GM12878 (cell line): ENCODE results near the gene TCF4. TPM values are rescaled to one million over a fixed set of nuclear protein-coding genes. Genes with fewer than 3 reads are reported as not detected.

ENCODE experiments used
- ATAC-seq: fragments of 200-7000 bp; cut with Tn5 transposase; 3 replicates; pipeline ENCODE4 v1.9.1; 2020; ENCODE audit warnings: mild to moderate bottlenecking, moderate library complexity
- BruUV-seq: library from RNA; stranded (reverse); fragments of 400-500 nt; replicated peaks from 2 replicates; lab custom pipeline; 2021; lab: Mats Ljungman, UMichigan
- CTCF ChIA-PET: fragments of 300-600 bp; sonication (Branson Sonifier 250); formaldehyde crosslinking; extraction: SDS; loops from one replicate; lab custom pipeline; 2021; ENCODE audit warnings: inconsistent platforms; lab: Yijun Ruan, JAX
- POLR2A ChIA-PET: fragments of 350-600 bp; formaldehyde crosslinking; extraction: SDS; loops from one replicate; lab custom pipeline; 2021; ENCODE audit warnings: inconsistent platforms; lab: Charles Lee
- RAD21 ChIA-PET: fragments of 300-600 bp; sonication (Branson Sonifier 250); formaldehyde crosslinking; loops from one replicate; lab custom pipeline; 2023; ENCODE audit warnings: antibody characterized with exemption; ENCODE audit not compliant: unreplicated experiment; lab: Charles Lee
- SMC1A ChIA-PET: fragments of 300-600 bp; sonication (Branson Sonifier 250); formaldehyde crosslinking; loops from one replicate; lab custom pipeline; 2023; ENCODE audit not compliant: unreplicated experiment, uncharacterized antibody; lab: Charles Lee
- DNase-seq: peaks from one replicate; pipeline ENCODE4 v3.0.0-alpha.2; 2011; ENCODE audit warnings: low read depth, low spot score
- FAIRE-seq: peaks from 3 replicates; lab custom pipeline; 2011; peaks lifted over from hg19 to GRCh38; lab: Jason Lieb, UNC
- H2AFZ ChIP-seq: 2 replicates; pipeline ENCODE4 v1.6.0; 2011; ENCODE audit warnings: low read depth, low read length, control low read depth; ENCODE audit not compliant: control insufficient read depth
- H3K27ac ChIP-seq: 2 replicates; pipeline ENCODE4 v1.5.1; 2011; ENCODE audit warnings: control low read depth; ENCODE audit not compliant: control insufficient read depth, insufficient read depth
- H3K27me3 ChIP-seq, 2 experiments: replicated peaks in 1 of 2; 2 replicates each; pipeline versions ENCODE4 v1.6.0 to v1.6.1; 2011; ENCODE audit warnings: low read length in 1 of 2; ENCODE audit not compliant: control insufficient read depth in 2 of 2, insufficient read depth in 2 of 2
- H3K36me3 ChIP-seq, 2 experiments: 2 replicates each; pipeline ENCODE4 v1.5.1; 2011; ENCODE audit warnings: low read length in 1 of 2; ENCODE audit not compliant: control insufficient read depth in 2 of 2, insufficient read depth in 2 of 2
- H3K4me1 ChIP-seq: 2 replicates; pipeline ENCODE4 v1.6.1; 2011; ENCODE audit warnings: mild to moderate bottlenecking, low read length, moderate library complexity, mixed read lengths; ENCODE audit not compliant: control insufficient read depth, insufficient read depth
- H3K4me2 ChIP-seq: 2 replicates; pipeline ENCODE4 v1.6.0; 2011; ENCODE audit warnings: control low read depth; ENCODE audit not compliant: control insufficient read depth, insufficient read depth
- H3K4me3 ChIP-seq: fragments of 200-600 bp; sonication (generic); 2 replicates; pipeline ENCODE4 v1.5.1; 2016
- H3K79me2 ChIP-seq: 2 replicates; pipeline ENCODE4 v1.6.0; 2011; ENCODE audit warnings: low read length; ENCODE audit not compliant: control insufficient read depth, insufficient read depth
- H3K9ac ChIP-seq: 2 replicates; pipeline ENCODE4 v1.8.0; 2011; ENCODE audit warnings: low read length, control low read depth, mixed read lengths; ENCODE audit not compliant: control insufficient read depth, insufficient read depth
- H3K9me3 ChIP-seq: replicated peaks from 3 replicates; pipeline ENCODE4 v1.5.1; 2011; ENCODE audit warnings: mild to moderate bottlenecking, low read length; ENCODE audit not compliant: control insufficient read depth, insufficient read depth
- H4K20me1 ChIP-seq: 2 replicates; pipeline ENCODE4 v1.6.0; 2011; ENCODE audit not compliant: control insufficient read depth, insufficient read depth
- BACH1 ChIP-seq: fragments of 450-650 bp; IDR thresholded peaks from 2 replicates; pipeline ENCODE4 v1.6.1; 2017; ENCODE audit warnings: mild to moderate bottlenecking, borderline replicate concordance
- CEBPB ChIP-seq, 2 experiments: fragments of 150-350 bp in 1 of 2; IDR thresholded peaks; 2 replicates each; pipeline ENCODE4 v1.6.1; 2012 to 2014; ENCODE audit warnings: low read depth in 2 of 2, low read length in 2 of 2, borderline replicate concordance in 1 of 2, inconsistent platforms in 1 of 2
- CHD4 ChIP-seq: fragments of 200-600 bp; sonication (generic); IDR thresholded peaks from 2 replicates; pipeline ENCODE4 v1.6.1; 2016; ENCODE audit warnings: mild to moderate bottlenecking
- GABPA ChIP-seq: IDR thresholded peaks from 2 replicates; pipeline ENCODE4 v1.6.1; 2014; ENCODE audit warnings: antibody characterized with exemption, low read depth, mild to moderate bottlenecking, inconsistent platforms
- IKZF1 ChIP-seq: fragments of 450-650 bp; conservative IDR thresholded peaks from 2 replicates; pipeline ENCODE4 v1.6.1; 2017; ENCODE audit warnings: antibody characterized with exemption, mild to moderate bottlenecking
- NFYA ChIP-seq: IDR thresholded peaks from 2 replicates; pipeline ENCODE4 v1.6.1; 2011; ENCODE audit warnings: low read depth, mild to moderate bottlenecking, low read length, improper control_type of control experiment, borderline replicate concordance
- RELB ChIP-seq: fragments of 450-650 bp; IDR thresholded peaks from 2 replicates; pipeline ENCODE4 v1.6.1; 2017; ENCODE audit warnings: low read depth, mild to moderate bottlenecking, moderate library complexity
- WGBS: methylation state at CpG from one replicate; pipeline ENCODE4 v1.1.6; 2016; ENCODE audit warnings: low lambda C conversion rate; ENCODE audit not compliant: insufficient replicate concordance, insufficient coverage; ENCODE audit errors: missing lambda C conversion rate; 5-methylcytosine and 5-hydroxymethylcytosine counted together
- in situ Hi-C: fragments of 300-500 bp; cut with MboI; formaldehyde crosslinking; loops from 9 replicates; pipeline ENCODE4 v1.14.3; 2018; ENCODE audit warnings: mixed read lengths
- intact Hi-C: fragments of 100-400 bp; cut with micrococcal nuclease; formaldehyde crosslinking; loops from one replicate; pipeline ENCODE4 v1.14.2; 2022; ENCODE audit not compliant: unreplicated experiment
- polyA plus RNA-seq, 11 experiments: library from polyadenylated mRNA; depleted of rRNA in 4 of 11; unstranded in 6 of 11; stranded (reverse) in 5 of 11; fragments of >200 nt; fragmentation: Nextera tagmentation in 4 of 11; fragmentation: Illumina TruSeq in 1 of 11; extraction: Ambion mirVana in 4 of 11; extraction: Trizol in 1 of 11; gene quantifications; 1 replicate in 1 of 11; 2 replicates in 10 of 11; pipeline versions ENCODE4 v1.2.1 to v1.2.3, GENCODE V29; 2011 to 2016; ENCODE audit warnings: inconsistent platforms in 2 of 11, missing spikeins in 2 of 11, low read depth in 1 of 11
- total RNA-seq, 4 experiments: library from RNA; depleted of rRNA in 3 of 4; stranded (reverse); fragments of >200 nt in 3 of 4; fragmentation: Illumina TruSeq in 1 of 4; extraction: Trizol in 1 of 4; gene quantifications; 2 replicates each; pipeline versions ENCODE4 v1.2.1 to v1.2.3, GENCODE V29; 2013 to 2021
- TF ChIP-seq, protein P1 (sequence below): fragments of 450-650 bp; IDR thresholded peaks from 2 replicates; pipeline ENCODE4 v1.6.1; 2018; ENCODE audit warnings: mild to moderate bottlenecking, low read depth, moderate library complexity; ENCODE audit not compliant: partially characterized antibody
- TF ChIP-seq, protein P2 (sequence below): fragments of 450-650 bp; IDR thresholded peaks from 2 replicates; pipeline ENCODE4 v1.6.1; 2017; ENCODE audit warnings: borderline replicate concordance

Gene TCF4
- total and polyA plus RNA-seq, 10 of the 15 experiments (the other 5 are each of a cell fraction or from before 2014, with no cell fraction given) = 15.2 to 94.0 (median 31.5) TPM

DNA sequence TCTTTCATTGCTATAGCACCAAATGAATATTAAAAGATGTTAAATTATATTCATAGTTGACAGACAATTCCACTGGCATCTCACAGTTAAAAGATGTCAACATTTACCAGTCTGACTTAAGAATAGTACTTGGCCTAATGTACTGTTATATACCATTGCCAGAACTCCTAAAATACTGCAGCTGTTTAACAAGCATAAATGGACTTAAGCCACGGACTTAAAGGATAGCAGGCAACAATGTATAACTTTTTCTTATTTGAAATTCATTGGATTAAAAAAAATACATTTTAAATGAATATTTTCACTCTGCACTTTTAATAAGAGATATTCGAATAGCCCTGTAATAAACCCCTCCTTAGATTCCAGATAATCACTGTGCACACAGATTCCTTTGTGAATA lies 3.8 kb downstream of the TCF4 start:
- CTCF ChIA-PET = no interaction called here
- no peak for TF ChIP-seq RELB
- TF ChIP-seq, protein P1, sequence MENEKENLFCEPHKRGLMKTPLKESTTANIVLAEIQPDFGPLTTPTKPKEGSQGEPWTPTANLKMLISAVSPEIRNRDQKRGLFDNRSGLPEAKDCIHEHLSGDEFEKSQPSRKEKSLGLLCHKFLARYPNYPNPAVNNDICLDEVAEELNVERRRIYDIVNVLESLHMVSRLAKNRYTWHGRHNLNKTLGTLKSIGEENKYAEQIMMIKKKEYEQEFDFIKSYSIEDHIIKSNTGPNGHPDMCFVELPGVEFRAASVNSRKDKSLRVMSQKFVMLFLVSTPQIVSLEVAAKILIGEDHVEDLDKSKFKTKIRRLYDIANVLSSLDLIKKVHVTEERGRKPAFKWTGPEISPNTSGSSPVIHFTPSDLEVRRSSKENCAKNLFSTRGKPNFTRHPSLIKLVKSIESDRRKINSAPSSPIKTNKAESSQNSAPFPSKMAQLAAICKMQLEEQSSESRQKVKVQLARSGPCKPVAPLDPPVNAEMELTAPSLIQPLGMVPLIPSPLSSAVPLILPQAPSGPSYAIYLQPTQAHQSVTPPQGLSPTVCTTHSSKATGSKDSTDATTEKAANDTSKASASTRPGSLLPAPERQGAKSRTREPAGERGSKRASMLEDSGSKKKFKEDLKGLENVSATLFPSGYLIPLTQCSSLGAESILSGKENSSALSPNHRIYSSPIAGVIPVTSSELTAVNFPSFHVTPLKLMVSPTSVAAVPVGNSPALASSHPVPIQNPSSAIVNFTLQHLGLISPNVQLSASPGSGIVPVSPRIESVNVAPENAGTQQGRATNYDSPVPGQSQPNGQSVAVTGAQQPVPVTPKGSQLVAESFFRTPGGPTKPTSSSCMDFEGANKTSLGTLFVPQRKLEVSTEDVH = no peak
- no peak for TF ChIP-seq NFYA
- no peak for TF ChIP-seq CHD4
- TF ChIP-seq IKZF1 = no peak
- TF ChIP-seq, protein P2, sequence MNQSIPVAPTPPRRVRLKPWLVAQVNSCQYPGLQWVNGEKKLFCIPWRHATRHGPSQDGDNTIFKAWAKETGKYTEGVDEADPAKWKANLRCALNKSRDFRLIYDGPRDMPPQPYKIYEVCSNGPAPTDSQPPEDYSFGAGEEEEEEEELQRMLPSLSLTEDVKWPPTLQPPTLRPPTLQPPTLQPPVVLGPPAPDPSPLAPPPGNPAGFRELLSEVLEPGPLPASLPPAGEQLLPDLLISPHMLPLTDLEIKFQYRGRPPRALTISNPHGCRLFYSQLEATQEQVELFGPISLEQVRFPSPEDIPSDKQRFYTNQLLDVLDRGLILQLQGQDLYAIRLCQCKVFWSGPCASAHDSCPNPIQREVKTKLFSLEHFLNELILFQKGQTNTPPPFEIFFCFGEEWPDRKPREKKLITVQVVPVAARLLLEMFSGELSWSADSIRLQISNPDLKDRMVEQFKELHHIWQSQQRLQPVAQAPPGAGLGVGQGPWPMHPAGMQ = no peak
- no peak for TF ChIP-seq CEBPB (IDR thresholded peaks at IDR 0.05; ENCODE audit: borderline replicate concordance in 1 of 2, low read depth in 2 of 2, low read length in 2 of 2)
- no peak for TF ChIP-seq GABPA
- TF ChIP-seq BACH1 = no peak
- no peaks in the 10 kb centered on the region for H3K4me1 ChIP-seq
- H4K20me1 ChIP-seq = no peaks in the 10 kb centered on the region
- POLR2A ChIA-PET = no interaction called here
- RAD21 ChIA-PET = no interaction called here
- 0% methylated on average over 2 of the region's 2 CpGs for WGBS
- DNase-seq = no peak
- H3K79me2 ChIP-seq = no peaks in the 10 kb centered on the region
- no peak overlapping the region for H3K27ac ChIP-seq
- SMC1A ChIA-PET = no interaction called here
- H3K4me2 ChIP-seq = no peak overlapping the region
- no peak for FAIRE-seq
- H3K27me3 ChIP-seq = peaks cover 0 to 7% of the 10 kb centered on the region in 2 experiments; a peak in 3 of 4 replicates
- BruUV-seq = no TSS peak
- no peak overlapping the region for H2AFZ ChIP-seq
- H3K36me3 ChIP-seq = no peaks in the 10 kb centered on the region
- in situ Hi-C loops (no loop called here), intact Hi-C loops (loop anchor here (10.0 kb wide), 1 partner anchor 169 kb away; no protein-coding TSS in a partner anchor)
- ATAC-seq = no peak
- no peaks in the 10 kb centered on the region for H3K9me3 ChIP-seq
- H3K4me3 ChIP-seq = no peak overlapping the region
- H3K9ac ChIP-seq = no peak overlapping the region
